ENCODE results near the gene NELL2.

GRCh38 chr12:44497044-44497443, 379.1 kb downstream of the NELL2 start:
- TF ChIP-seq ZNF253 (CRISPR knock-in tag; conservative IDR thresholded peaks at IDR 0.05), result no peak
- TF ChIP-seq POLR2AphosphoS5 (IDR thresholded peaks at IDR 0.05; ENCODE audit: control insufficient read depth, insufficient read depth, low read depth, low read length), result no peak
- no peak for TF ChIP-seq NBN (IDR thresholded peaks at IDR 0.05; ENCODE audit: low read depth)
- no peak for TF ChIP-seq CBX1 (IDR thresholded peaks at IDR 0.05; ENCODE audit: low read depth)
- TF ChIP-seq RAD51 (IDR thresholded peaks at IDR 0.05; ENCODE audit: borderline replicate concordance, low read depth), result no peak
- no peak for TF ChIP-seq ZNF239 (CRISPR knock-in tag; IDR thresholded peaks at IDR 0.05)
- TF ChIP-seq HNRNPK (IDR thresholded peaks at IDR 0.05; ENCODE audit: low read depth, low read length, poor library complexity, severe bottlenecking), result no peak
- no peak for TF ChIP-seq TAF1 (IDR thresholded peaks at IDR 0.05; ENCODE audit: control insufficient read depth, extremely low read depth, insufficient read depth, low read length, severe bottlenecking)
- no peak for TF ChIP-seq ZNF586 (CRISPR knock-in tag; conservative IDR thresholded peaks at IDR 0.05)
- no peak for TF ChIP-seq GTF2F1 (IDR thresholded peaks at IDR 0.05; ENCODE audit: low read depth, low read length)
- no peak for TF ChIP-seq EHMT2 (IDR thresholded peaks at IDR 0.05)
- TF ChIP-seq, protein P1, sequence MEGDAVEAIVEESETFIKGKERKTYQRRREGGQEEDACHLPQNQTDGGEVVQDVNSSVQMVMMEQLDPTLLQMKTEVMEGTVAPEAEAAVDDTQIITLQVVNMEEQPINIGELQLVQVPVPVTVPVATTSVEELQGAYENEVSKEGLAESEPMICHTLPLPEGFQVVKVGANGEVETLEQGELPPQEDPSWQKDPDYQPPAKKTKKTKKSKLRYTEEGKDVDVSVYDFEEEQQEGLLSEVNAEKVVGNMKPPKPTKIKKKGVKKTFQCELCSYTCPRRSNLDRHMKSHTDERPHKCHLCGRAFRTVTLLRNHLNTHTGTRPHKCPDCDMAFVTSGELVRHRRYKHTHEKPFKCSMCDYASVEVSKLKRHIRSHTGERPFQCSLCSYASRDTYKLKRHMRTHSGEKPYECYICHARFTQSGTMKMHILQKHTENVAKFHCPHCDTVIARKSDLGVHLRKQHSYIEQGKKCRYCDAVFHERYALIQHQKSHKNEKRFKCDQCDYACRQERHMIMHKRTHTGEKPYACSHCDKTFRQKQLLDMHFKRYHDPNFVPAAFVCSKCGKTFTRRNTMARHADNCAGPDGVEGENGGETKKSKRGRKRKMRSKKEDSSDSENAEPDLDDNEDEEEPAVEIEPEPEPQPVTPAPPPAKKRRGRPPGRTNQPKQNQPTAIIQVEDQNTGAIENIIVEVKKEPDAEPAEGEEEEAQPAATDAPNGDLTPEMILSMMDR (IDR thresholded peaks at IDR 0.05 in 2 of 3, conservative IDR thresholded peaks at IDR 0.05 in 1 of 3; ENCODE audit: insufficient read depth in 2 of 3, low read depth in 1 of 3, low read length in 3 of 3), result no peak
- no peak for TF ChIP-seq ZKSCAN8 (CRISPR knock-in tag; IDR thresholded peaks at IDR 0.05)
- TF ChIP-seq SP2 (IDR thresholded peaks at IDR 0.05; ENCODE audit: extremely low read depth, low read depth, low read length, poor library complexity, severe bottlenecking), result no peak

Data from K562 (cell line).